GM12873 (cell line): ENCODE measurements around the gene SECISBP2.

Experiments
- TF ChIP-seq, protein P1 (sequence below): IDR thresholded peaks from 2 replicates; pipeline ENCODE4 v1.5.1; 2012; ENCODE audit warnings: low read depth, mild to moderate bottlenecking, moderate library complexity, low read length, control low read depth; ENCODE audit not compliant: insufficient read depth; ENCODE audit errors: missing control alignments

SECISBP2 gene

GRCh38 chr9:89407070-89407469, 88.8 kb downstream of the SECISBP2 start:
- TF ChIP-seq, protein P1, sequence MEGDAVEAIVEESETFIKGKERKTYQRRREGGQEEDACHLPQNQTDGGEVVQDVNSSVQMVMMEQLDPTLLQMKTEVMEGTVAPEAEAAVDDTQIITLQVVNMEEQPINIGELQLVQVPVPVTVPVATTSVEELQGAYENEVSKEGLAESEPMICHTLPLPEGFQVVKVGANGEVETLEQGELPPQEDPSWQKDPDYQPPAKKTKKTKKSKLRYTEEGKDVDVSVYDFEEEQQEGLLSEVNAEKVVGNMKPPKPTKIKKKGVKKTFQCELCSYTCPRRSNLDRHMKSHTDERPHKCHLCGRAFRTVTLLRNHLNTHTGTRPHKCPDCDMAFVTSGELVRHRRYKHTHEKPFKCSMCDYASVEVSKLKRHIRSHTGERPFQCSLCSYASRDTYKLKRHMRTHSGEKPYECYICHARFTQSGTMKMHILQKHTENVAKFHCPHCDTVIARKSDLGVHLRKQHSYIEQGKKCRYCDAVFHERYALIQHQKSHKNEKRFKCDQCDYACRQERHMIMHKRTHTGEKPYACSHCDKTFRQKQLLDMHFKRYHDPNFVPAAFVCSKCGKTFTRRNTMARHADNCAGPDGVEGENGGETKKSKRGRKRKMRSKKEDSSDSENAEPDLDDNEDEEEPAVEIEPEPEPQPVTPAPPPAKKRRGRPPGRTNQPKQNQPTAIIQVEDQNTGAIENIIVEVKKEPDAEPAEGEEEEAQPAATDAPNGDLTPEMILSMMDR, result no peak

DNA sequence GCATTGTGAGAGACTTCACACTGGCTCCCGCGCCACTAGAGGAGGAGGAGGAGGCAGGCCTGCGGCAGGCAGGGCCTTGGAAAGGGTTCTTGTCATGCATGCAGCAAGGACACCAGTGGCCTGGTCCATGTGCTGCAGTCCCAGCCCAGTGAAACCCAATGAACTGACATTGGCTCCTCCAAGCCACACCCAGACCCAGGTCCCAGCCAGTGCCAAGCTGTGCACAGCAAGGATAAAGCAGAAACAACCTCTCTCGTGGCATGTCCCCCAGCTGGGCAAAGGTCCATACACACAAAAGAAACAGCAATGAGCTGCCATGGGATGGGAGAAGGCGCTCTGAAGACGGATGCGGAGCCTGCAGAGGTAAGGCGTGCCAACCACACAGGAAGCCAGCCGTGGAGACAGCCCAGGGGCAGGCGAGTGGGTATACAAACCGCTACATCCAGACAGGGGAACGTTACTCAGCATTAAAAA, 90.4 kb downstream of the SECISBP2 start:
- TF ChIP-seq, protein P1, result no peak
